ENCODE results near the gene RALGPS1. TPM values are rescaled to one million over a fixed set of nuclear protein-coding genes. Genes with fewer than 3 reads are reported as not detected.

Gene RALGPS1
- total RNA-seq, 1 experiment from 2014 or later = 28.5 TPM

DNA sequence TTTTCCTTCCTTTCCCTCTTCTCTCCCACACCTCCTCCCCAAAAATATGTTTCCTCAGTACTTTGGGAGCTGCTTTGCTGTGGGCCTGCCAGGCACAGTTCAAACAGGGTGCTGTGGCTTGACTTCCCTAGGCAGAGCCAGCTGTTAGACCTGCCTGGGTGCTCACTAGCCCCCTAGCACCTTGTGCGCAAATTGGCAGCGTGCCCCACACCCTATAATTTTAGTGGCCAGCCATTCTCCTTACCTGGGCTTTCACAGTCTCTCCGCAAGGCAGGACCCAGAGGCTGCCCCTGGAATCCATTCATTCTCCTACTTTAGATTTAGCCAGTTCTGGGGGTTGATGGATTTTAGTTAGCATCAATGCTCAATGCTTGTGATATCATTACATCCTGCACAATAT, 135.6 kb downstream of the RALGPS1 start:
- no peaks in the 10 kb centered on the region for H3K4me1 Mint-ChIP-seq
- CTCF ChIA-PET = interaction anchor here (1.1 kb wide), 1 partner anchor 85 kb away, joined by 3 read pairs; no protein-coding TSS in a partner anchor
- no peaks in the 10 kb centered on the region for H3K27me3 Mint-ChIP-seq (ENCODE audit: low read depth)
- DNase-seq (ENCODE audit: low spot score) (no peak), ATAC-seq (no peak)
- H3K9me3 Mint-ChIP-seq = no peaks in the 10 kb centered on the region
- no peaks in the 10 kb centered on the region for H3K36me3 Mint-ChIP-seq
- no peak overlapping the region for H3K4me3 Mint-ChIP-seq
- TF ChIP-seq, protein P1, sequence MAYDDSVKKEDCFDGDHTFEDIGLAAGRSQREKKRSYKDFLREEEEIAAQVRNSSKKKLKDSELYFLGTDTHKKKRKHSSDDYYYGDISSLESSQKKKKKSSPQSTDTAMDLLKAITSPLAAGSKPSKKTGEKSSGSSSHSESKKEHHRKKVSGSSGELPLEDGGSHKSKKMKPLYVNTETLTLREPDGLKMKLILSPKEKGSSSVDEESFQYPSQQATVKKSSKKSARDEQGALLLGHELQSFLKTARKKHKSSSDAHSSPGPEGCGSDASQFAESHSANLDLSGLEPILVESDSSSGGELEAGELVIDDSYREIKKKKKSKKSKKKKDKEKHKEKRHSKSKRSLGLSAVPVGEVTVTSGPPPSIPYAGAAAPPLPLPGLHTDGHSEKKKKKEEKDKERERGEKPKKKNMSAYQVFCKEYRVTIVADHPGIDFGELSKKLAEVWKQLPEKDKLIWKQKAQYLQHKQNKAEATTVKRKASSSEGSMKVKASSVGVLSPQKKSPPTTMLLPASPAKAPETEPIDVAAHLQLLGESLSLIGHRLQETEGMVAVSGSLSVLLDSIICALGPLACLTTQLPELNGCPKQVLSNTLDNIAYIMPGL (CRISPR knock-in tag; IDR thresholded peaks at IDR 0.05) = no peak
- TF ChIP-seq TEAD4 (CRISPR knock-in tag; IDR thresholded peaks at IDR 0.05) (no peak), MYBL2 (CRISPR knock-in tag; IDR thresholded peaks at IDR 0.05) (no peak), ZNF671 (CRISPR knock-in tag; IDR thresholded peaks at IDR 0.05) (no peak), NFATC4 (CRISPR knock-in tag; IDR thresholded peaks at IDR 0.05) (no peak), ZNF121 (CRISPR knock-in tag; IDR thresholded peaks at IDR 0.05) (no peak), ZNF138 (CRISPR knock-in tag; conservative IDR thresholded peaks at IDR 0.05) (no peak), ETV6 (CRISPR knock-in tag; IDR thresholded peaks at IDR 0.05) (no peak)
- TF ChIP-seq, protein P2, sequence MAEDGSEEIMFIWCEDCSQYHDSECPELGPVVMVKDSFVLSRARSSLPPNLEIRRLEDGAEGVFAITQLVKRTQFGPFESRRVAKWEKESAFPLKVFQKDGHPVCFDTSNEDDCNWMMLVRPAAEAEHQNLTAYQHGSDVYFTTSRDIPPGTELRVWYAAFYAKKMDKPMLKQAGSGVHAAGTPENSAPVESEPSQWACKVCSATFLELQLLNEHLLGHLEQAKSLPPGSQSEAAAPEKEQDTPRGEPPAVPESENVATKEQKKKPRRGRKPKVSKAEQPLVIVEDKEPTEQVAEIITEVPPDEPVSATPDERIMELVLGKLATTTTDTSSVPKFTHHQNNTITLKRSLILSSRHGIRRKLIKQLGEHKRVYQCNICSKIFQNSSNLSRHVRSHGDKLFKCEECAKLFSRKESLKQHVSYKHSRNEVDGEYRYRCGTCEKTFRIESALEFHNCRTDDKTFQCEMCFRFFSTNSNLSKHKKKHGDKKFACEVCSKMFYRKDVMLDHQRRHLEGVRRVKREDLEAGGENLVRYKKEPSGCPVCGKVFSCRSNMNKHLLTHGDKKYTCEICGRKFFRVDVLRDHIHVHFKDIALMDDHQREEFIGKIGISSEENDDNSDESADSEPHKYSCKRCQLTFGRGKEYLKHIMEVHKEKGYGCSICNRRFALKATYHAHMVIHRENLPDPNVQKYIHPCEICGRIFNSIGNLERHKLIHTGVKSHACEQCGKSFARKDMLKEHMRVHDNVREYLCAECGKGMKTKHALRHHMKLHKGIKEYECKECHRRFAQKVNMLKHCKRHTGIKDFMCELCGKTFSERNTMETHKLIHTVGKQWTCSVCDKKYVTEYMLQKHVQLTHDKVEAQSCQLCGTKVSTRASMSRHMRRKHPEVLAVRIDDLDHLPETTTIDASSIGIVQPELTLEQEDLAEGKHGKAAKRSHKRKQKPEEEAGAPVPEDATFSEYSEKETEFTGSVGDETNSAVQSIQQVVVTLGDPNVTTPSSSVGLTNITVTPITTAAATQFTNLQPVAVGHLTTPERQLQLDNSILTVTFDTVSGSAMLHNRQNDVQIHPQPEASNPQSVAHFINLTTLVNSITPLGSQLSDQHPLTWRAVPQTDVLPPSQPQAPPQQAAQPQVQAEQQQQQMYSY (CRISPR knock-in tag; IDR thresholded peaks at IDR 0.05) = no peak
- TF ChIP-seq, protein P3, sequence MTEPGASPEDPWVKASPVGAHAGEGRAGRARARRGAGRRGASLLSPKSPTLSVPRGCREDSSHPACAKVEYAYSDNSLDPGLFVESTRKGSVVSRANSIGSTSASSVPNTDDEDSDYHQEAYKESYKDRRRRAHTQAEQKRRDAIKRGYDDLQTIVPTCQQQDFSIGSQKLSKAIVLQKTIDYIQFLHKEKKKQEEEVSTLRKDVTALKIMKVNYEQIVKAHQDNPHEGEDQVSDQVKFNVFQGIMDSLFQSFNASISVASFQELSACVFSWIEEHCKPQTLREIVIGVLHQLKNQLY (CRISPR knock-in tag; IDR thresholded peaks at IDR 0.05) = no peak
- TF ChIP-seq, protein P4, sequence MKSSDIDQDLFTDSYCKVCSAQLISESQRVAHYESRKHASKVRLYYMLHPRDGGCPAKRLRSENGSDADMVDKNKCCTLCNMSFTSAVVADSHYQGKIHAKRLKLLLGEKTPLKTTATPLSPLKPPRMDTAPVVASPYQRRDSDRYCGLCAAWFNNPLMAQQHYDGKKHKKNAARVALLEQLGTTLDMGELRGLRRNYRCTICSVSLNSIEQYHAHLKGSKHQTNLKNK (CRISPR knock-in tag; IDR thresholded peaks at IDR 0.05) = no peak
- H3K27ac Mint-ChIP-seq = no peak overlapping the region; the same call in 1 of the 2 replicates
- POLR2A ChIA-PET = no interaction called here

DNA sequence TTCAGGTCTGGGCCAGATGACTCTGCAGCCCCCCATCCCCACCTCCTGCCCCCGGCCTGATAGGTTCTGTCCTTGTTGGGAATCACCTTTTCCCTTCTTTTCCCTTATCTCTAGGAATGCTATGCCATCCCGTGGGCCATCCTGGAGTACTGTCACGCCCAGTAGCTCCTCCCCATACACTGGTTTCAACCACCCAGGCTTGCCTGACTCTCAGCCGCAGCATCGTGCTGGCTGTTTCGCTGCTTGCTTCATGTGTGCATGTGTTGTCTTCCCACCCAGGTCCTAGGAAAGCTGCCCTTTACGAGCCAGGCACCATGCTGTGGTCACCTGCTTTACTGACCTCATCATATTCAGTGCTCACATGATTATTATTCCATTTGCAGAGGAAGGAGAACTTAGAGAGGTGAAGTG, 136.0 kb downstream of the RALGPS1 start:
- no peak overlapping the region for H3K4me3 Mint-ChIP-seq
- H3K4me1 Mint-ChIP-seq = no peaks in the 10 kb centered on the region
- POLR2A ChIA-PET = no interaction called here
- ATAC-seq (no peak), DNase-seq (ENCODE audit: low spot score) (no peak)
- H3K9me3 Mint-ChIP-seq = no peaks in the 10 kb centered on the region
- CTCF ChIA-PET = interaction anchor here (1.1 kb wide), 1 partner anchor 85 kb away, joined by 3 read pairs; no protein-coding TSS in a partner anchor
- peak overlapping the region; percentile 80; the same call in 1 of the 2 replicates for H3K27ac Mint-ChIP-seq
- no peaks in the 10 kb centered on the region for H3K36me3 Mint-ChIP-seq
- TF ChIP-seq, protein P5, sequence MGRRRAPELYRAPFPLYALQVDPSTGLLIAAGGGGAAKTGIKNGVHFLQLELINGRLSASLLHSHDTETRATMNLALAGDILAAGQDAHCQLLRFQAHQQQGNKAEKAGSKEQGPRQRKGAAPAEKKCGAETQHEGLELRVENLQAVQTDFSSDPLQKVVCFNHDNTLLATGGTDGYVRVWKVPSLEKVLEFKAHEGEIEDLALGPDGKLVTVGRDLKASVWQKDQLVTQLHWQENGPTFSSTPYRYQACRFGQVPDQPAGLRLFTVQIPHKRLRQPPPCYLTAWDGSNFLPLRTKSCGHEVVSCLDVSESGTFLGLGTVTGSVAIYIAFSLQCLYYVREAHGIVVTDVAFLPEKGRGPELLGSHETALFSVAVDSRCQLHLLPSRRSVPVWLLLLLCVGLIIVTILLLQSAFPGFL (CRISPR knock-in tag; IDR thresholded peaks at IDR 0.05; ENCODE audit: borderline replicate concordance) = no peak
- no peak for TF ChIP-seq CBFB (CRISPR knock-in tag; IDR thresholded peaks at IDR 0.05; ENCODE audit: low read depth)
- TF ChIP-seq PRRX2 (CRISPR knock-in tag; IDR thresholded peaks at IDR 0.05) = no peak
- TF ChIP-seq ZBTB21 (CRISPR knock-in tag; IDR thresholded peaks at IDR 0.05; ENCODE audit: borderline replicate concordance) = no peak
- TF ChIP-seq, protein P6, sequence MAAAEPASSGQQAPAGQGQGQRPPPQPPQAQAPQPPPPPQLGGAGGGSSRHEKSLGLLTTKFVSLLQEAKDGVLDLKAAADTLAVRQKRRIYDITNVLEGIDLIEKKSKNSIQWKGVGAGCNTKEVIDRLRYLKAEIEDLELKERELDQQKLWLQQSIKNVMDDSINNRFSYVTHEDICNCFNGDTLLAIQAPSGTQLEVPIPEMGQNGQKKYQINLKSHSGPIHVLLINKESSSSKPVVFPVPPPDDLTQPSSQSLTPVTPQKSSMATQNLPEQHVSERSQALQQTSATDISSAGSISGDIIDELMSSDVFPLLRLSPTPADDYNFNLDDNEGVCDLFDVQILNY (CRISPR knock-in tag; IDR thresholded peaks at IDR 0.05) = no peak
- TF ChIP-seq, protein P2 (CRISPR knock-in tag; IDR thresholded peaks at IDR 0.05) = no peak
- TF ChIP-seq, protein P7, sequence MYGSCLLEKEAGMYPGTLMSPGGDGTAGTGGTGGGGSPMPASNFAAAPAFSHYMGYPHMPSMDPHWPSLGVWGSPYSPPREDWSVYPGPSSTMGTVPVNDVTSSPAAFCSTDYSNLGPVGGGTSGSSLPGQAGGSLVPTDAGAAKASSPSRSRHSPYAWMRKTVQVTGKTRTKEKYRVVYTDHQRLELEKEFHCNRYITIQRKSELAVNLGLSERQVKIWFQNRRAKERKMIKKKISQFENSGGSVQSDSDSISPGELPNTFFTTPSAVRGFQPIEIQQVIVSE (CRISPR knock-in tag; IDR thresholded peaks at IDR 0.05; ENCODE audit: borderline replicate concordance) = no peak
- TF ChIP-seq NFYB (CRISPR knock-in tag; conservative IDR thresholded peaks at IDR 0.05; ENCODE audit: low read depth) = no peak
- TF ChIP-seq, protein P8, sequence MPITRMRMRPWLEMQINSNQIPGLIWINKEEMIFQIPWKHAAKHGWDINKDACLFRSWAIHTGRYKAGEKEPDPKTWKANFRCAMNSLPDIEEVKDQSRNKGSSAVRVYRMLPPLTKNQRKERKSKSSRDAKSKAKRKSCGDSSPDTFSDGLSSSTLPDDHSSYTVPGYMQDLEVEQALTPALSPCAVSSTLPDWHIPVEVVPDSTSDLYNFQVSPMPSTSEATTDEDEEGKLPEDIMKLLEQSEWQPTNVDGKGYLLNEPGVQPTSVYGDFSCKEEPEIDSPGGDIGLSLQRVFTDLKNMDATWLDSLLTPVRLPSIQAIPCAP (CRISPR knock-in tag; IDR thresholded peaks at IDR 0.05) = no peak
- H3K27me3 Mint-ChIP-seq (ENCODE audit: low read depth) = no peaks in the 10 kb centered on the region
